Measurements from ENCODE around the gene ADGRF1. TPM values are rescaled to one million over a fixed set of nuclear protein-coding genes. Genes with fewer than 3 reads are reported as not detected.

ADGRF1 gene
- total and polyA plus RNA-seq, 12 donors: not detected

- Histone ChIP-seq H3K27ac (peak overlapping the region in 6 of 10 donors; percentile 28 to 64 (median 50)), H3K9me3 (no peaks in the 10 kb centered on the region), H3K27me3 (no peaks in the 10 kb centered on the region), H3K4me1 (peaks cover 0 to 37% (median 19%) of the 10 kb centered on the region in 9 donors), H3K4me3 (no peak overlapping the region), H3K36me3 (no peaks in the 10 kb centered on the region)
- TF ChIP-seq, protein P1, sequence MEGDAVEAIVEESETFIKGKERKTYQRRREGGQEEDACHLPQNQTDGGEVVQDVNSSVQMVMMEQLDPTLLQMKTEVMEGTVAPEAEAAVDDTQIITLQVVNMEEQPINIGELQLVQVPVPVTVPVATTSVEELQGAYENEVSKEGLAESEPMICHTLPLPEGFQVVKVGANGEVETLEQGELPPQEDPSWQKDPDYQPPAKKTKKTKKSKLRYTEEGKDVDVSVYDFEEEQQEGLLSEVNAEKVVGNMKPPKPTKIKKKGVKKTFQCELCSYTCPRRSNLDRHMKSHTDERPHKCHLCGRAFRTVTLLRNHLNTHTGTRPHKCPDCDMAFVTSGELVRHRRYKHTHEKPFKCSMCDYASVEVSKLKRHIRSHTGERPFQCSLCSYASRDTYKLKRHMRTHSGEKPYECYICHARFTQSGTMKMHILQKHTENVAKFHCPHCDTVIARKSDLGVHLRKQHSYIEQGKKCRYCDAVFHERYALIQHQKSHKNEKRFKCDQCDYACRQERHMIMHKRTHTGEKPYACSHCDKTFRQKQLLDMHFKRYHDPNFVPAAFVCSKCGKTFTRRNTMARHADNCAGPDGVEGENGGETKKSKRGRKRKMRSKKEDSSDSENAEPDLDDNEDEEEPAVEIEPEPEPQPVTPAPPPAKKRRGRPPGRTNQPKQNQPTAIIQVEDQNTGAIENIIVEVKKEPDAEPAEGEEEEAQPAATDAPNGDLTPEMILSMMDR (IDR thresholded peaks at IDR 0.05): no peak
- WGBS, 2 donors: 43 to 44% methylated on average over 5 of the region's 5 CpGs
- ATAC-seq: peak; percentile 38 to 92 (median 73)
- intact Hi-C loops (cut with DNase I): loop anchor here in 1 of 10 donors (2.0 kb wide), 1 partner anchor 21 kb away; no protein-coding TSS in a partner anchor
- DNase-seq: peak in 1 of 2 donors; percentile 56
Observed at GRCh38 chr6:46963626-46964025, 78.5 kb downstream of the ADGRF1 start.

DNA sequence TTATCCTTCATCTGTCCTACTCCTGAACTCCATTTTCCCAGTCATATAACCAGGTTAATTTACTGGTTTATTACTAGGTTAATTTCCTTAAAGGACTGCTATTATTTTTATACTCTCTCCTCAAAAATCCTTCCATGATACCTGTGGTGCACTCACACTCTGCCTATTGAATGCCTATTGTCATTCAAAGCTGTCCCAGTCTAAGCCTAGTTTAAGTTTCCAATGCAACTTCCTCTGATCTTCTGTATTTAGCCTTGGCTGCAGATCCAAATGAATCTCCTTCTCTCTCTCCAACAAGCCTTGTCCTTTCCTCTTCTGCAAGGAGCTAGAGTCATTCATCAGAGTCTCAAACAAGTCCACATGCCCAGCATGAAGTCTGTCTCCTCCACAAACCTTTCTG is 79.1 kb downstream of the ADGRF1 start:
- ATAC-seq (peak in 1 of 8 donors; percentile 25), DNase-seq (no peak)
- Histone ChIP-seq H3K9me3 (no peaks in the 10 kb centered on the region), H3K27ac (peak overlapping the region in 5 of 10 donors; percentile 22 to 64 (median 28)), H3K4me1 (peaks cover 0 to 37% (median 19%) of the 10 kb centered on the region in 9 donors), H3K36me3 (no peaks in the 10 kb centered on the region), H3K27me3 (no peaks in the 10 kb centered on the region), H3K4me3 (no peak overlapping the region)
- intact Hi-C loops (cut with DNase I): loop anchor here in 1 of 10 donors (2.0 kb wide), 1 partner anchor 22 kb away; no protein-coding TSS in a partner anchor
- TF ChIP-seq, protein P1 (IDR thresholded peaks at IDR 0.05): no peak

GRCh38 chr6:46961711-46962110 is 80.4 kb downstream of the ADGRF1 start:
- ATAC-seq: no peak
- intact Hi-C loops (cut with DNase I): loop anchor here in 1 of 10 donors (2.0 kb wide), 1 partner anchor 23 kb away; no protein-coding TSS in a partner anchor
- Histone ChIP-seq H3K27me3 (no peaks in the 10 kb centered on the region), H3K36me3 (no peaks in the 10 kb centered on the region), H3K9me3 (no peaks in the 10 kb centered on the region), H3K27ac (no peak overlapping the region), H3K4me1 (peaks cover 0 to 37% (median 19%) of the 10 kb centered on the region in 9 donors), H3K4me3 (no peak overlapping the region)
- TF ChIP-seq, protein P1 (IDR thresholded peaks at IDR 0.05): no peak
- WGBS, 2 donors: 91% methylated on average over 5 of the region's 5 CpGs
- no peak for DNase-seq

- H3K9me3 ChIP-seq: no peaks in the 10 kb centered on the region
Observed at GRCh38 chr6:46961232-46961631, 80.9 kb downstream of the ADGRF1 start.

More at GRCh38 chr6:46961232-46961631, 80.9 kb downstream of the ADGRF1 start:
- Histone ChIP-seq H3K4me1 (peaks cover 0 to 37% (median 19%) of the 10 kb centered on the region in 9 donors), H3K27ac (no peak overlapping the region), H3K27me3 (no peaks in the 10 kb centered on the region), H3K36me3 (no peaks in the 10 kb centered on the region), H3K4me3 (no peak overlapping the region)
- intact Hi-C loops (cut with DNase I): no loop called here
- ATAC-seq: no peak
- TF ChIP-seq, protein P1 (IDR thresholded peaks at IDR 0.05): no peak
- DNase-seq: no peak

Data from heart right ventricle (tissue), 16 donors.